Activated T-helper 1 cell treated with anti-CD3 and anti-CD28 coated beads, Interleukin-12 subunit alpha, Interleukin-12 subunit beta, Interleukin-2, Interleukin-4 antibody, amounts not matched to agents 30 ng/mL and 10 ng/mL and 1 ng/mL, durations not matched to agents 14 hours and 24 hours and 36 hours (primary cell): ENCODE results near the gene KRT1. TPM values are rescaled to one million over a fixed set of nuclear protein-coding genes. Genes with fewer than 3 reads are reported as not detected.

Experiments
- DNase-seq: peaks from one replicate; pipeline ENCODE4 v3.0.0; 2021; ENCODE audit warnings: low spot score
- H3K27ac Mint-ChIP-seq: one replicate; pipeline ENCODE4 v1.8.0; 2021; ENCODE audit warnings: mild to moderate bottlenecking, mixed read lengths
- H3K27me3 Mint-ChIP-seq: one replicate; pipeline ENCODE4 v1.8.0; 2022; ENCODE audit warnings: mild to moderate bottlenecking, moderate library complexity, mixed read lengths; ENCODE audit not compliant: insufficient read depth
- H3K36me3 Mint-ChIP-seq: one replicate; pipeline ENCODE4 v1.8.0; 2021; ENCODE audit warnings: low read depth, mixed read lengths
- H3K4me1 Mint-ChIP-seq: one replicate; pipeline ENCODE4 v1.8.0; 2021; ENCODE audit warnings: low read depth, mixed read lengths
- H3K4me3 Mint-ChIP-seq: one replicate; pipeline ENCODE4 v1.8.0; 2021; ENCODE audit warnings: mild to moderate bottlenecking, moderate library complexity, mixed read lengths
- H3K9me3 Mint-ChIP-seq: one replicate; pipeline ENCODE4 v1.8.0; 2021; ENCODE audit warnings: mixed read lengths
- intact Hi-C: fragments of 100-400 bp; cut with micrococcal nuclease; formaldehyde crosslinking; loops from one replicate; pipeline ENCODE4 v1.15.1; 2024
- total RNA-seq: library from RNA; stranded (reverse); gene quantifications from 2 replicates; pipeline ENCODE4 v1.2.3, GENCODE V29; 2022

The KRT1 gene
- total RNA-seq, 1 donor from 2014 or later: not detected

- H3K9me3 Mint-ChIP-seq: no peaks in the 10 kb centered on the region
- H3K4me3 Mint-ChIP-seq: no peak overlapping the region
- no peaks in the 10 kb centered on the region for H3K36me3 Mint-ChIP-seq
- no peak overlapping the region for H3K27ac Mint-ChIP-seq
- intact Hi-C loops: no loop called here
- peaks cover 51% of the 10 kb centered on the region for H3K4me1 Mint-ChIP-seq
- no peak for DNase-seq
- peaks cover 5% of the 10 kb centered on the region for H3K27me3 Mint-ChIP-seq
Observed at GRCh38 chr12:52632656-52633055, 47.6 kb downstream of the KRT1 start.

- no peaks in the 10 kb centered on the region for H3K36me3 Mint-ChIP-seq
- H3K4me3 Mint-ChIP-seq: no peak overlapping the region
- H3K4me1 Mint-ChIP-seq: peaks cover 55% of the 10 kb centered on the region
- DNase-seq: no peak
- H3K27me3 Mint-ChIP-seq: peaks cover 5% of the 10 kb centered on the region
- intact Hi-C loops: no loop called here
- H3K27ac Mint-ChIP-seq: no peak overlapping the region
- no peaks in the 10 kb centered on the region for H3K9me3 Mint-ChIP-seq
Observed at GRCh38 chr12:52631676-52632459, 48.3 kb downstream of the KRT1 start.

- Mint-ChIP-seq H3K36me3 (no peaks in the 10 kb centered on the region), H3K9me3 (no peaks in the 10 kb centered on the region), H3K27ac (no peak overlapping the region), H3K4me3 (no peak overlapping the region), H3K4me1 (peaks cover 53% of the 10 kb centered on the region), H3K27me3 (peaks cover 3% of the 10 kb centered on the region)
- DNase-seq: no peak
- intact Hi-C loops: no loop called here
Observed at GRCh38 chr12:52631264-52631663, 48.9 kb downstream of the KRT1 start.

GRCh38 chr12:52630599-52631200 is 49.5 kb downstream of the KRT1 start:
- Mint-ChIP-seq H3K9me3 (no peaks in the 10 kb centered on the region), H3K4me3 (peak overlapping the region; percentile 20), H3K27me3 (peaks cover 3% of the 10 kb centered on the region), H3K4me1 (peaks cover 49% of the 10 kb centered on the region), H3K27ac (no peak overlapping the region), H3K36me3 (no peaks in the 10 kb centered on the region)
- intact Hi-C loops: no loop called here
- DNase-seq: no peak

- no peak for DNase-seq
- intact Hi-C loops: no loop called here
- Mint-ChIP-seq H3K4me3 (no peak overlapping the region), H3K9me3 (no peaks in the 10 kb centered on the region), H3K27ac (no peak overlapping the region), H3K27me3 (peaks cover 5% of the 10 kb centered on the region), H3K4me1 (peaks cover 49% of the 10 kb centered on the region), H3K36me3 (no peaks in the 10 kb centered on the region)
Observed at GRCh38 chr12:52630008-52630500, 50.2 kb downstream of the KRT1 start.

- no peak for DNase-seq
- Mint-ChIP-seq H3K27ac (no peak overlapping the region), H3K4me3 (no peak overlapping the region), H3K36me3 (no peaks in the 10 kb centered on the region), H3K4me1 (peaks cover 49% of the 10 kb centered on the region), H3K27me3 (peaks cover 9% of the 10 kb centered on the region), H3K9me3 (no peaks in the 10 kb centered on the region)
- intact Hi-C loops: no loop called here
Observed at GRCh38 chr12:52629281-52630007, 50.8 kb downstream of the KRT1 start.

- Mint-ChIP-seq H3K4me1 (peaks cover 43% of the 10 kb centered on the region), H3K36me3 (no peaks in the 10 kb centered on the region), H3K9me3 (no peaks in the 10 kb centered on the region), H3K27me3 (peaks cover 16% of the 10 kb centered on the region), H3K27ac (no peak overlapping the region), H3K4me3 (no peak overlapping the region)
- intact Hi-C loops: no loop called here
- DNase-seq: no peak
Observed at GRCh38 chr12:52628841-52629240, 51.4 kb downstream of the KRT1 start.

- H3K9me3 Mint-ChIP-seq: no peaks in the 10 kb centered on the region
- peaks cover 16% of the 10 kb centered on the region for H3K27me3 Mint-ChIP-seq
- no peak overlapping the region for H3K4me3 Mint-ChIP-seq
- no peak overlapping the region for H3K27ac Mint-ChIP-seq
- no peak for DNase-seq
- intact Hi-C loops: no loop called here
- H3K36me3 Mint-ChIP-seq: no peaks in the 10 kb centered on the region
- peaks cover 37% of the 10 kb centered on the region for H3K4me1 Mint-ChIP-seq
Observed at GRCh38 chr12:52628111-52628507, 52.1 kb downstream of the KRT1 start.

GRCh38 chr12:52627395-52628110 is 52.7 kb downstream of the KRT1 start:
- Mint-ChIP-seq H3K27ac (no peak overlapping the region), H3K4me3 (no peak overlapping the region), H3K4me1 (peaks cover 34% of the 10 kb centered on the region), H3K27me3 (peaks cover 21% of the 10 kb centered on the region), H3K36me3 (no peaks in the 10 kb centered on the region), H3K9me3 (no peaks in the 10 kb centered on the region)
- intact Hi-C loops: no loop called here
- no peak for DNase-seq

Other genes starting within 250 kb of the KRT1 start
- not detected in 2 replicates for gene KRT75, start 246.0 kb downstream of the KRT1 start, total RNA-seq
- gene KRT6B, start 228.3 kb downstream of the KRT1 start, total RNA-seq: not detected in 2 replicates
- gene KRT6C, start 206.6 kb downstream of the KRT1 start, total RNA-seq: not detected in 2 replicates
- not detected in 2 replicates for gene KRT6A, start 187.2 kb downstream of the KRT1 start, total RNA-seq
- gene KRT5, start 160.0 kb downstream of the KRT1 start, total RNA-seq: not detected in 2 replicates
- not detected in 2 replicates for gene KRT71, start 127.3 kb downstream of the KRT1 start, total RNA-seq
- not detected in 2 replicates for gene KRT74, start 106.6 kb downstream of the KRT1 start, total RNA-seq
- not detected in 2 replicates for gene KRT72, start 78.9 kb downstream of the KRT1 start, total RNA-seq
- gene KRT73, start 61.8 kb downstream of the KRT1 start, total RNA-seq: not detected in 2 replicates
- gene KRT2, start 28.2 kb downstream of the KRT1 start, total RNA-seq: not detected in 2 replicates
- not detected in 2 replicates for gene KRT77, start 23.1 kb upstream of the KRT1 start, total RNA-seq
- not detected in 2 replicates for gene KRT76, start 96.9 kb upstream of the KRT1 start, total RNA-seq
- 0.08 TPM in 1 of 2 replicates, not detected in the other for gene KRT3, start 115.7 kb upstream of the KRT1 start, total RNA-seq
- gene KRT4, start 133.7 kb upstream of the KRT1 start, total RNA-seq: not detected in 2 replicates
- gene KRT79, start 153.9 kb upstream of the KRT1 start, total RNA-seq: not detected in 2 replicates
- gene KRT78, start 168.6 kb upstream of the KRT1 start, total RNA-seq: not detected in 2 replicates
- gene KRT8, start 224.7 kb upstream of the KRT1 start, total RNA-seq: 0.23 TPM in 1 of 2 replicates, not detected in the other